ENCODE data around the gene NOC2L. TPM values are rescaled to one million over a fixed set of nuclear protein-coding genes. Genes with fewer than 3 reads are reported as not detected.

Gene NOC2L
- total and polyA plus RNA-seq, 9 of the 15 experiments (the other 6 are each of a cell fraction or from before 2014, with no cell fraction given) = 4.0 to 410 (median 200) TPM

GRCh38 chr1:902802-903201, 56.3 kb downstream of the NOC2L start:
- ATAC-seq = no peak
- no peak for TF ChIP-seq CUX1 (CRISPR knock-in tag; IDR thresholded peaks at IDR 0.05)
- TF ChIP-seq ATF1 (CRISPR knock-in tag; IDR thresholded peaks at IDR 0.05) = no peak
- no peak for TF ChIP-seq ATF1 (tag; IDR thresholded peaks at IDR 0.05)
- TF ChIP-seq RREB1 (CRISPR knock-in tag; IDR thresholded peaks at IDR 0.05) = no peak
- TF ChIP-seq NR3C1 (CRISPR knock-in tag; IDR thresholded peaks at IDR 0.05) = no peak

More at GRCh38 chr1:902802-903201, 56.3 kb downstream of the NOC2L start:
- no peaks in the 10 kb centered on the region for H3K79me2 ChIP-seq (ENCODE audit: control insufficient read depth, insufficient read depth, low read length)
- no peak overlapping the region for H3K27ac ChIP-seq (ENCODE audit: extremely low read depth, low read depth, low read length)
- H4K20me1 ChIP-seq (replicated peaks; ENCODE audit: control insufficient read depth, insufficient read depth, low read length) = no peaks in the 10 kb centered on the region; the same call in 1 of the 2 replicates
- POLR2A ChIA-PET = interaction anchor here (0.6 kb wide), 1 partner anchor 23 kb away, joined by 3 read pairs; no protein-coding TSS in a partner anchor
- BruUV-seq (replicated peaks) = TSS peak; percentile 62
- no peaks in the 10 kb centered on the region for H3K9me1 ChIP-seq (ENCODE audit: control insufficient read depth, insufficient read depth, low read length)
- 82% methylated on average over 21 of the region's 21 CpGs for WGBS (ENCODE audit: insufficient coverage, low coverage, missing lambda C conversion rate)
- CTCF ChIA-PET (ENCODE audit: low intra/inter-chr PET ratio) = no interaction called here
- DNase-seq (ENCODE audit: extremely low read depth in 1 of 4, low spot score in 3 of 4) (peak in 1 of 4 experiments; percentile 4), FAIRE-seq (no peak)
- H3K27me3 ChIP-seq (ENCODE audit: control insufficient read depth in 2 of 2, insufficient read depth in 2 of 2, low read length in 2 of 2) = peaks cover 18 to 32% of the 10 kb centered on the region in 2 experiments
- in situ Hi-C loops (cut with MboI) = no loop called here
- H3K36me3 ChIP-seq (ENCODE audit: control insufficient read depth, insufficient read depth, low read length) = no peaks in the 10 kb centered on the region
- H2AFZ ChIP-seq (ENCODE audit: low read depth, low read length) = no peak overlapping the region
- intact Hi-C loops (cut with micrococcal nuclease) = no loop called here
- 0 out of 4 replicates have a peak overlapping the region, but pooled peaks of 1 of the 2 experiments have one; percentile 91 for H3K9ac ChIP-seq (ENCODE audit: insufficient read depth in 1 of 2, low read depth in 2 of 2, low read length in 2 of 2)
- no peak overlapping the region for H3K4me3 ChIP-seq
- no peaks in the 10 kb centered on the region for H3K9me3 ChIP-seq (replicated peaks; ENCODE audit: control insufficient read depth, insufficient read depth, low read depth, low read length)
- no peak overlapping the region for H3K4me2 ChIP-seq (ENCODE audit: insufficient read depth, low read length)
- H3K4me1 ChIP-seq (replicated peaks in 1 of 2; ENCODE audit: control insufficient read depth in 2 of 2, insufficient read depth in 2 of 2, low read length in 2 of 2) = peaks cover 12 to 62% of the 10 kb centered on the region in 2 experiments
